HG02852 (cell line): ENCODE data around the gene ANAPC7.
"Not testable (repeated sequence)": the region's sequence is repeated elsewhere in the genome, so short reads cannot be mapped to it uniquely, and the experiment has no call there.

Source experiments
- ATAC-seq: cut with Tn5 transposase; IDR thresholded peaks from one replicate; pipeline ENCODE4 v1.9.1; 2021; ENCODE audit warnings: mild to moderate bottlenecking, moderate library complexity; ENCODE audit not compliant: unreplicated experiment

The ANAPC7 gene

DNA sequence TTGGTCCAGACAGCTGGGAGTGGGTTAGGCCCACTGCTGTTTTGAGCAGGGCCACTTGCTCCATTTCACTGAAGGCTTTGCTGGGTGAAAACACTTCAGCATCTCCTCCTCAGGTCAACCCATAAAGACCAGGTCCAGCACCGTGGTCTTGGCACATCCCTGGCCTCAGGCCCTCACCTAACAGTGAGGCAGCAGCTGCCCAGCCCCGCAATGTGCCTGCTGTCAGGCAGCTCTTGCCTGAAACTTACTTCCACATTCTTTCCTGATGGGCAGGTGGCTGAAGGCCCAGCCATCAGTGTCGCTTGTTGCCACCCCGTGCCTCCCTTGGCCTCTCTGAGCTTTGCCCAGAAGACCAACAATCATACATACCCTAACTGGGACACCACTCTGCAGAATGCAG, 54.4 kb downstream of the ANAPC7 start:
- no peak for ATAC-seq

DNA sequence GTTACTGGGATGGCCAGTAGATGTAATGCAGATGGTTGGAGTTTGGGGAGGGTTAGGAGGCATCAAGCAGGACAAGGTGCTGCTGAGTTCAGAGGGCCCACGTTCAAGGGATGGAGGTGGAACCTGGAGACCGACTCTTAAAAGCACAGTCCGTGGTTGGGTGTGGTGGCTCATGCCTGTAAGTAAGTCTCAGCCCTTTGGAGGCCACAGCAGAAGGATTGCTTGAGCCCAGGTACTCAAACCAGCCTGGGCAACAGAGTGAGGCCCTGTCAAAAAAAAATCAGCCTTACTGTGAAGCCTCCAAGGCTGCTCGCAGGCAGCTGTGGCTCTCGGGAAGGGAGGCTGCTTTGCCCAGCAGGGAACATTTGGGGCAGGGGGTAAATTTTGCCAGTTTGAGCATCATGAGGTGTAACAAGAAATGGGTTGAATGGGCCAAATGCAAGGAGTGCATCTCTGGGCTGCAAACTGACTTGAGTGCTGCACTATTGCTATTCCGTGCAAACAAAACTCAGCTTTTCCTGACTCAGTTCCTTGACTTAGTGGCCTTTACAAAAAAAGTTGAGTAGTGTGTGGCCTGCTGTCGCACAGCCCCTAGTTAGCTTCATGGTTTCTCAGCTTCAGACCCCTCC, 55.0 kb downstream of the ANAPC7 start:
- no peak for ATAC-seq

DNA sequence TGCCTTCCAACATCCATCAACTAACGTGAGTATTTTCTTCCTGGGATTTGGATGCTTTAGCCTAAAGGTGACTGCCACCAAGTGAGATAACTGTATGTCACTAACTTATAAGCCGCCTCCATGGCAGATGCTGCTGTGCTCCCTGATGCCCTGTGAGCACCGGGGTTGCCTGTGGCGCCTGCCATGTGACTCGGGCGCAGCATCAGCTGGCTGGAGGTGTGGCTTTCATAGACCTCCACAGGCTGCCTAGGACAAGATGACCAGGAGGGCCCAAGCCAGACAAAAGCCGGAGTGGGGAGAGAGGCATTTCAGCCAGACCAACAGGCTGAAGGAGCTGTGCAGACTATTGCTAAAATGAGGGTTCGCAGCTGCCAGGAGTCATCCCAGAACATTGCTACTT, 55.7 kb downstream of the ANAPC7 start:
- no peak for ATAC-seq

DNA sequence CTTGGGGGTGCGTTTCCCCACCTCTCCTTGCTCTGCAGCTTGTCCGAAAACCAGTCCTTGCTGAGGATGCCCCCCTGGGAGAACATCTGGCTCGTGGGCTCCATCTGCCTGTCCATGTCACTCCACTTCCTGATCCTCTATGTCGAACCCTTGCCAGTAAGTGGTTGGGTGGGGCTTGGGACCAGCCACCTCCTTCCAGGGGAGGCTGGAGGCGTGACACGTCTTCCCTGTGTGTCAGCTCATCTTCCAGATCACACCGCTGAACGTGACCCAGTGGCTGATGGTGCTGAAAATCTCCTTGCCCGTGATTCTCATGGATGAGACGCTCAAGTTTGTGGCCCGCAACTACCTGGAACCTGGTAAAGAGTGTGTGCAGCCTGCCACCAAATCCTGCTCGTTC, 57.5 kb downstream of the ANAPC7 start:
- ATAC-seq = no peak

DNA sequence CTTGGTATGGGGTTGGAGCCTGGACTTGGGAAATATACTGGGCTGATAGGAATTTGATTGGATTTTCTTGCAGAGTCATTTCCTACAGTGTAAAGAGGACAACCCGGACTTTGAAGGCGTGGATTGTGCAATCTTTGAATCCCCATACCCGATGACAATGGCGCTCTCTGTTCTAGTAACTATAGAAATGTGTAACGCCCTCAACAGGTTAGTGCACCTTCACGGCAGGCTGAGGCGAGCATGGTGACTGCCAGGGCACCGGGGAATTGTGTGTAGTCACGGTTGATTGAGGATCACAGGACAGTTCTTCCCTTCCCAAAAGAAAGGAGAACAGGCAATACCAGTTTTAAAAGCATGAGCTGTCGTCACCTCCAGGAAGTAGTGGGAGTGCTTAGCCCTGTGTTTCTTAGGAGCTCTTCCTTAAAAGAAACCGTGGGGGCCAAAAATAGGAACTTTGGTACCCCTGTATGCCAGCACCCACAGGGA, 58.3 kb downstream of the ANAPC7 start:
- no peak for ATAC-seq

DNA sequence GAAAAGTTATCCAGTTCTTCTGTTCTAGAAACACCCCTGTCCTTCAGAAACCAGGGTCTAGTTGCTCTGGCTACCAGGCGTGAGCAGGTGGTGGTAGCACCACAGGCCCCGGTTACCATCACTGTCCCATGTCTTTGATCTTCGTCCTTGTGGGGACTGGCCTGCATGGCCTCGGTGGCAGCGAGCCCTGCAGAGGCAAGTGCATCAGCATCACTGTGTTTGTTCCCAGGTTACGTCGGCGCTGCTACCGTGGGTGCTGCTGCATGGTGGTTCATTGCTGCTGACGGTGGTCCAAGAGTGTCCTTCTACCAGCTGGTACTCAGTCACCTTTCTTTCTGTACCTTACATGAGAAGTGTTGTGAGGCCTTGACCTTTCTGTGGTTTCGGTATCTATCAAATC, 58.9 kb downstream of the ANAPC7 start:
- no peak for ATAC-seq

DNA sequence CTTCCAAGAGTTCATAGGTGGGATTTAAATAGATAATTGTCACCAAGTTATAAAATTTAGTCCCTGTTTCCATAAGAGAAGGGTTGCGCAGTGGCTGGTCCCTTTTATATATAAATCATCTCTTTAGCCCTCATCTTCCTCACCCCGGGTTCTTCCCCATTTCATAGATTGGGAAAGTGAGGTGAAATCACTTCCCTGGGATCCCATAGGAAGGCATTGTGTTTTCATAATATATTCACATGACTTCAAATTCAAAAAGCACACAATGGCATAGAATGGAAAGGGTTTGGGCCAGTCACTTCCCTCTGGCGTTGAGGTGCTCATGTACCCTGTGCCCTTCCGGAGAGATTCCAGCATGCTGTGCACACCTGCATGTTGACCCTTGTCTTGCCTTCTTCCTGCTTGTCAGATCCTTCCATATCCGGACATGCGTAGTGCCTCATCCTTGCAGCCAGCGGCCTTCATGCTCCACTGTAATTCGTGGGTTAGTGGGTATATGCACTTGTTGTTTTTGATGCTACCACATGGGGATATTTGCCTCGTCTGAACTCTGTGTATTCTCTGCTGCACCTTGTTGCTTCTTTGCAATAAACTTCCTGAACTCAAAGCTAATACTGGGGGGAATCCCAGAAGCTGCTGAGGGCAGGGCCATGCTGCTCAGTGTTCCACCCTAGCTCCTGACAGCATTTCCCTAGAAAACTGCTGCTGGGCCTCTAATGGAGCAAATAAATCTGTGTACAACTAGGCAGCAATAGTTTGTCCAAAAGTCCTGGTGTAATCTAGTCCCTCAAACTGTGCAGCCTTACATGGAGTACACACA, 59.6 kb downstream of the ANAPC7 start:
- ATAC-seq = no peak

DNA sequence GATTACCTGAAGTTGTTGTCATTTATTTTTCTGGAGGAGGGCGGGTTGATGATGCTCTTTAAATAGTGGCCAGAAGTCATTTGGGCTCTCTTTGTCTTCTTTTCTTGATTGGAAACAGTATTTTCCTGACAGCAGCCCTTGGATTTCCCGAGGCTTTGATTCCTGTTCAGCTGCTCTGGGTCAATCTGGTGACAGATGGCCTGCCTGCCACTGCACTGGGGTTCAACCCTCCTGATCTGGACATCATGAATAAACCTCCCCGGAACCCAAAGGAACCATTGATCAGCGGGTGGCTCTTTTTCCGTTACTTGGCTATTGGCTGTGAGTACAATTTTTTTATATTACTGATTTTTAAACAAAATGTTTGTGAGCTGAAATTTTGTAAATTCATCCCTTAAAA, 60.4 kb downstream of the ANAPC7 start:
- no peak for ATAC-seq

DNA sequence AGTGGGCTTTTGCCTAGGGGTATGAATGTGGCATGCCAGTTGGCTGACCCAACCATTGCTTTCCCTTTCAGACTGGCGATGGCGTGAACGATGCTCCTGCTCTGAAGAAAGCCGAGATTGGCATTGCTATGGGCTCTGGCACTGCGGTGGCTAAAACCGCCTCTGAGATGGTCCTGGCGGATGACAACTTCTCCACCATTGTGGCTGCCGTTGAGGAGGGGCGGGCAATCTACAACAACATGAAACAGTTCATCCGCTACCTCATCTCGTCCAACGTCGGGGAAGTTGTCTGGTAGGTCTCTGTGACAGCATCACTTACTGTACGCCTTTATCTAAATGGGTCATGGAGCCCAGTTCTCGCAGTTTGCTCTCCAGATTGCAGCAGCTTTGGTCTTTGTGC, 61.4 kb downstream of the ANAPC7 start:
- no peak for ATAC-seq

DNA sequence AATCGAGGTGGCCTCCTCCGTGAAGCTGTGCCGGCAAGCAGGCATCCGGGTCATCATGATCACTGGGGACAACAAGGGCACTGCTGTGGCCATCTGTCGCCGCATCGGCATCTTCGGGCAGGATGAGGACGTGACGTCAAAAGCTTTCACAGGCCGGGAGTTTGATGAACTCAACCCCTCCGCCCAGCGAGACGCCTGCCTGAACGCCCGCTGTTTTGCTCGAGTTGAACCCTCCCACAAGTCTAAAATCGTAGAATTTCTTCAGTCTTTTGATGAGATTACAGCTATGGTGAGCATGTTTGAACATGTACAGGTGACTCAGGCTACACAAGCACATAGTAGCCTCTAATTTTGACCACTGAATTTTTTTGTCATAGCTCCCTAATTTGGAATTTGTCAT, 62.8 kb downstream of the ANAPC7 start:
- ATAC-seq = no peak

DNA sequence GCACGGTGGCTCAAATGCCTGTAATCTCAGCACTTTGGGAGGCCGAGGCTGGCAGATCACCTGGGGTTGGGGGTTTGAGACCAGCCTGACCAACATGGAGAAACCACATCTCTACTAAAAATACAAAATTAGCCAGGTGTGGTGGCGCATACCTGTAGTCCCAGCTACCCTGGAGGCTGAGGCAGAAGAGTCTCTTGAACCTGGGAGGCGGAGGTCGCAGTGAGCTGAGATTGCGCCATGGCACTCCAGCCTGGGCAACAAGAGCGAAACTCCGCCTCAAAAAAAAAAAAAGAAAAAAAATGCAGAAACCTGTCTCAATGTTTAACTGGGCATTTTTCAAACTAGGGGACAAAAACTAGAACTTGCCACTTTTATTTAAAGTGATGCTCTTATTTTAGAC, 63.2 kb downstream of the ANAPC7 start:
- not testable (repeated sequence) for ATAC-seq

DNA sequence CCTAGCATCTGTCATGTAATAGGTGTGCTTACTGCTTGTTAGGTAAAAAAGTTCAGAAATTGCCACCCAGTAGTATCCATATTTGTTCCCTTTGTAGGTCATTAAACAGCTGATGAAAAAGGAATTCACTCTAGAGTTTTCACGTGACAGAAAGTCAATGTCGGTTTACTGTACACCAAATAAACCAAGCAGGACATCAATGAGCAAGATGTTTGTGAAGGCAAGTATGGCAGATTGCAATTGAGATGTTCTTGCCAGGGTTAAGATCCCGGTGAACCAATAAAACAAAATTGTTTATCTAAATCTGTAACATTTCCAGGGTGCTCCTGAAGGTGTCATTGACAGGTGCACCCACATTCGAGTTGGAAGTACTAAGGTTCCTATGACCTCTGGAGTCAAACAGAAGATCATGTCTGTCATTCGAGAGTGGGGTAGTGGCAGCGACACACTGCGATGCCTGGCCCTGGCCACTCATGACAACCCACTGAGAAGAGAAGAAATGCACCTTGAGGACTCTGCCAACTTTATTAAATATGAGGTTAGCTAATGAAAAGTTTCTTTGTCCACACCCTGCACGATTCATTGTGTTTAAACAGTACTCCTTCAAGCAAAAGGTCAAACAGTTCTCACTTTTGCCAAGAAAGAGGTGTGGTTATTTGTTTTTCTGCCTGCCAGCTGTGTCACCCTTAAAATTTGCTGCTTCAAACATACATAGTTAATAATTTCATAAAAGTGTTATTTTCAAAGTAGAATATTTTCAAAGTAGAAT, 64.1 kb downstream of the ANAPC7 start:
- no peak for ATAC-seq

DNA sequence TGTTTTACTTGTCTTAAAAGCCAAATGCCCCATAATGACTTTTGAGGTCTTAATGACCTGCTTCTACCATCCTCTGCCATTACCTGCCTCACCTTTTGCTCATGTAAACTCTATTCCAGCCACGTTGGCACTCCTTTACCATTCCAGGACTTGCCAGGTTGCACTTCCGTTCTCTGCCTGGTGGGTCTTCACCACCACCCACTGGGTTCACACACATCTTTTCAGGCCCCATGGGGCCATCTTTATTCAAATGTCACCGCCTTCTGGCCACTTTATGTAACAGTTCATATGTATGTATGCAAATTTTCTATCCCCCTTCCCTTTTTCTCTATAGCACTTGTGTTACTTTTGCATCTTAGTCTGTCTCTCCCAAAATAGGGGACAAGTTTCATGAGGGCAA, 64.8 kb downstream of the ANAPC7 start:
- ATAC-seq = no peak

DNA sequence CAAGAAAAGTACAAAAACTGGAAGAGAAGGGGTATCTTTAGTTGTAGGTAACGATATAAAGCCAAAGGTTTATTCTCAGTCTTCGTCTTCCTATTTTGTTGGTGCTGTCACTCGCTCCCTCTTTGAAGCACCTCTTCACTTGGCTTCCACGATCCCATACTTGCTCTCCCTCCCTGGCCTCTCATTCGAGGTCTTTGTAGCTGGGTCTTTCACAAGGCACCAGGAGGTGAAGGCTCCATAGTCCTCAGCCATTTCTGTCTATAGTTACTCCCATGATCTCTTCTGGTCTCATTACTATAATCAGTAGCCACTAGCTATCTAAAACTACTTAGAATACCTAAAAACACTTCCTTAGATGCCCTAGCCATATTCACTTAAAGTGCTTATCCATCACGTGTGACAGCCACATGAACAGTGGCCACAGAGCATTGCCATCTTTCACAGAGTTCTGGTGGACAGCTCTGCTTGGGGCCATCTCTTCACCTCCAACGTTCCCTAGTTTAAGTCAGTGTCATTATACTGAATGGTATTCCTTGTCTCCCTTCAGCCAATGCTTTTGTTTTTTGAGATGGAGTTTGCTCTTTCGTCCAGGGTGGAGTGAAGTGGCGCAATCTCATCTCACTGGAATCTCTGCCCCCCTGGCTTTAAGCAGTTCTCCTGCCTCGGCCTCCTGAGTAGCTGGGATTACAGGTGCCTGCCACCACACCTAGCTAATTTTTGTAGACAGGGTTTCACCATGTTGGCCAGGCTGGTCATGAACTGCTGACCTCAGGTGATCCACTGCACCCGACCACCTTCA, 65.4 kb downstream of the ANAPC7 start:
- no peak for ATAC-seq

DNA sequence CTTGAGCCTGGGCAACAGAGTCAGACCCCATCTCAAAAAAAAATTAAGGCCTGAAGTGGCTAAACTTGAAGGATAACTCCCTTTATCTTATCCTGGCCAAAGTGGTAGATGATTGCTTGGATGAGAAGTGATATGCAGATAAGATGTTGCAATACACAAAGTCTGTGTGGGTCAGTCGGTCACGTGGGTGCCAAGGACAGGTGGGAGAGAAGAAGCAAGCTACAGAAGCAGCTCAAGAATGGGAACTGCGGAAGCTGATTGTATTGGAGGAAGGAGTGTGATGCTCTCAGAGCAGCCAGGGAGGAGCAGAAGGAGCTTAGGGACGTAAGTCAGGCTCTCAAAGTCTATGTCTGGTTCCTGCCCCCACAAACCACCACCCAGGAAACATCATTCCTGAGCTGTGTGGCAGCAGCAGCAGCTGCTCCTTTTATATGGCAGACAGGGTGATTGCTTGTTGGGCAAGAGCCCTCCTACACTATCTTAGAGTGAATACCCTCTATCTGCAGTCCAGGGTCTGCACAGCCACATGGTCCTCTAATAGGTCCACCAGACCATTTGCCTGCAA, 67.9 kb downstream of the ANAPC7 start:
- no peak for ATAC-seq

DNA sequence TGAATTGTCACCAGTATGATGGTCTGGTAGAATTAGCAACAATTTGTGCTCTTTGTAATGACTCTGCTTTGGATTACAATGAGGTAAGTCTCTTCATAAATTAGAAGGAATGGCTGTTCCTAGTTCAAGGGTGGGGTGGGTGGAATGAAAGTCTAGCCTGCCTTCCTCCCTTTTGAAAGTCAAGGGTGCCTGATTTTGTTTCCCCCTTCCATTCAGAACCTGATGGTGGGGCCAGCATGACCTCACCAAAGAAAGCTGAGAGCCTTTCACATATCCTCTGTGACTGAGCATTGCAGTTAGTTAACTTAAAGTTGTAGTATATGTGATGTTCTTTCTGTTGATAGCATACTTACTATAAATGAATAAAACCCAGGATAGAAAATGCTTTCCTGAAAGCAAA, 70.3 kb downstream of the ANAPC7 start:
- no peak for ATAC-seq

DNA sequence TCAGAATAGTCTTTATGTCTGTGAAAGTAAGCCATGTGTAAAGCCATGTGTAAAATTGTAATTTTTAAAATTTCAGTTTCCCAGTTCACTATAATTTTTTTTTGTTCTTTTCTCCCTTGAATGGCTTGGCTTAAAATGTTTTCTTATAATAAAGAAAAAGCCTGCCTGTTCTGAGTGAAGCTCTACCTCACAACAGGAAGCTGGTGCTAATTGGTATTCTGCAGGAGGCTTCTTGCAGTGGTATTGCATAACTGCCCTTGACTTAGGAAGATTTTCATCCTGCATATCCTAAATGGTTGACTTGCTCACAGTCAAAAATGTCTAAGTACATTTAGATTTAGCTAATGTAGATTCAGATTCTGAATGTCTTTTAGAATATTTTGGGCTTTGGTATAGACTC, 73.0 kb downstream of the ANAPC7 start:
- no peak for ATAC-seq

DNA sequence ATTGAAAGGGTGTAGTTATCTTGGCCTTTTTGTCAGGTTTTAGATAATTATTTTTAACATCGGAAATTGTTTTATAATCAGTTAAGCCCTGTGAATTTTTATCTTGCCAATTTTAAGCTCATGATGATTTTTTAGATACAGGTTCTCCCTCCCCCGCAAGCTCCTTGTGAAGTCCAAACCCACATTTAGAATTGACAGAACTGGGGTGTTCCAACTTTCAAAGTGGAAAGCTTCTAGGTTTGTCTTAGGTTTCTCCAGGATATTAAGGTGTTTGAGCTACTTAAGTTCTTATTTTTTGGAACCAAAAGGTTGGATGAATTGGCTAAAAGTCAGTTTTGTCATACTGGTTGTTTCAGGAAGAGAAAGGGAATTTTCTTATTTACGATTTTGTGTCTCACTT, 73.4 kb downstream of the ANAPC7 start:
- ATAC-seq = no peak

DNA sequence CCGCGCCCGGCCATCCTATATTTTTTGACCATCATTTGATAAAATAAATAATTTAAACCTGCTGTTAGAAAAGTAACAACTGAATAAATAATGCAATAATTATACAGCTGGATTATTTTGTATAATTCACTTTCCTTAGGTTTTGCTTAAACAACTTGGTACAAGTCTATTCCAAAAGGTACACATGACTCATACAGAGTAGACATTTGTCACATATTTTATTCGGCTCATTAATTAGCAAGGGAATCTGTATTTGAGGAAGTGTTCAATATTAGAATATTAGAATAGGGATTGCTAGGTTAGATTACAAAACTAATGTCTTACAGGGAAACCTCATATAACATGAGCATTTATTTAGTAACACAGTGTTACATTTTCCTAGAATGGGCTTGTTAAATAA, 73.8 kb downstream of the ANAPC7 start:
- no peak for ATAC-seq
